Keratinocyte (primary cell): ENCODE data around the gene SNAP29. TPM values are rescaled to one million over a fixed set of nuclear protein-coding genes. Genes with fewer than 3 reads are reported as not detected.

Source experiments
- DNase-seq: peaks from one replicate; pipeline ENCODE4 v3.0.0-alpha.2; 2011; ENCODE audit warnings: low read depth, missing footprints, low spot score
- FAIRE-seq: peaks from 2 replicates; lab custom pipeline; 2011; peaks lifted over from hg19 to GRCh38; lab: Jason Lieb, UNC
- H2AFZ ChIP-seq: 2 replicates; pipeline ENCODE4 v1.6.0; 2012; ENCODE audit warnings: low read length, control low read depth, inconsistent platforms; ENCODE audit not compliant: control insufficient read depth
- H3K27ac ChIP-seq: 2 replicates; pipeline ENCODE4 v1.5.1; 2011; ENCODE audit warnings: low read length; ENCODE audit not compliant: control insufficient read depth, insufficient read depth
- H3K27me3 ChIP-seq: 3 replicates; pipeline ENCODE4 v1.6.0; 2011; ENCODE audit warnings: low read length; ENCODE audit not compliant: control insufficient read depth, insufficient read depth; ENCODE audit errors: extremely low read depth
- H3K36me3 ChIP-seq, 2 experiments: 2 replicates in 1 of 2; 3 replicates in 1 of 2; pipeline ENCODE4 v1.5.1; 2011; ENCODE audit warnings: low read length in 2 of 2, mild to moderate bottlenecking in 1 of 2; ENCODE audit not compliant: control insufficient read depth in 2 of 2, insufficient read depth in 2 of 2; ENCODE audit errors: extremely low read depth in 1 of 2
- H3K4me1 ChIP-seq: 3 replicates; pipeline ENCODE4 v1.5.1; 2011; ENCODE audit warnings: low read length; ENCODE audit not compliant: control insufficient read depth, insufficient read depth; ENCODE audit errors: extremely low read depth
- H3K4me2 ChIP-seq: 3 replicates; pipeline ENCODE4 v1.6.0; 2011; ENCODE audit warnings: low read depth, low read length; ENCODE audit not compliant: control insufficient read depth, insufficient read depth; ENCODE audit errors: extremely low read depth
- H3K4me3 ChIP-seq, 3 experiments: fragments of 200-600 bp in 1 of 3; sonication (generic) in 1 of 3; 2 replicates in 2 of 3; 3 replicates in 1 of 3; pipeline ENCODE4 v1.5.1; 2011 to 2016; ENCODE audit warnings: low read length in 3 of 3, mild to moderate bottlenecking in 3 of 3, control low read depth in 2 of 3, inconsistent platforms in 1 of 3, low read depth in 1 of 3, mixed read lengths in 1 of 3, mixed run types in 1 of 3, moderate library complexity in 1 of 3; ENCODE audit not compliant: control insufficient read depth in 2 of 3, insufficient read depth in 2 of 3; ENCODE audit errors: extremely low read depth in 1 of 3
- H3K79me2 ChIP-seq: 2 replicates; pipeline ENCODE4 v1.6.0; 2012; ENCODE audit warnings: low read length; ENCODE audit not compliant: control insufficient read depth, insufficient read depth
- H3K9ac ChIP-seq: 3 replicates; pipeline ENCODE4 v1.6.0; 2011; ENCODE audit warnings: low read length; ENCODE audit not compliant: control insufficient read depth, insufficient read depth; ENCODE audit errors: extremely low read depth
- H3K9me1 ChIP-seq: 3 replicates; pipeline ENCODE4 v1.6.0; 2011; ENCODE audit warnings: low read length; ENCODE audit not compliant: control insufficient read depth, insufficient read depth; ENCODE audit errors: extremely low read depth
- H3K9me3 ChIP-seq: 2 replicates; pipeline ENCODE4 v1.5.1; 2012; ENCODE audit warnings: low read depth, low read length; ENCODE audit not compliant: control insufficient read depth
- H4K20me1 ChIP-seq: 3 replicates; pipeline ENCODE4 v1.6.0; 2011; ENCODE audit warnings: low read length; ENCODE audit not compliant: control insufficient read depth, insufficient read depth; ENCODE audit errors: extremely low read depth
- CTCF ChIP-seq, 3 experiments: IDR thresholded peaks in 1 of 3; conservative IDR thresholded peaks in 1 of 3; optimal IDR thresholded peaks in 1 of 3; 2 replicates in 2 of 3; 3 replicates in 1 of 3; pipeline versions ENCODE3 to v1.5.1; 2011; ENCODE audit warnings: low read length in 3 of 3, mild to moderate bottlenecking in 3 of 3, moderate library complexity in 2 of 3, control low read depth in 1 of 3, inconsistent platforms in 1 of 3; ENCODE audit not compliant: insufficient read depth in 2 of 3; ENCODE audit errors: extremely low read depth in 1 of 3
- EZH2 ChIP-seq: IDR thresholded peaks from one replicate; pipeline ENCODE4 v1.6.1; 2012; ENCODE audit warnings: inconsistent platforms, mild to moderate bottlenecking, low read length, moderate library complexity
- dilution Hi-C: fragments of 300-500 bp; cut with MboI; formaldehyde crosslinking; loops from one replicate; pipeline ENCODE4 v1.7.0; 2020; ENCODE audit warnings: low sequenced_read_pairs; ENCODE audit not compliant: extremely low pct_ligation_motif_present
- polyA plus RNA-seq, 5 experiments: library from polyadenylated mRNA; depleted of rRNA in 3 of 5; stranded (reverse) in 3 of 5; stranded (forward) in 1 of 5; unstranded in 1 of 5; fragments of >200 nt; gene quantifications; 1 replicate in 1 of 5; 2 replicates in 3 of 5; 3 replicates in 1 of 5; pipeline versions ENCODE4 v1.2.1 to v1.2.3, GENCODE V29; 2011 to 2012; ENCODE audit warnings: missing spikeins in 2 of 5, low read depth in 1 of 5, low replicate concordance in 1 of 5

SNAP29 gene
- polyA plus RNA-seq, 1 donor (not counting 4 experiments of a cell fraction or from before 2014, with no cell fraction given), result 36.5 TPM

GRCh38 chr22:20877715-20878114 lies 18.9 kb downstream of the SNAP29 start:
- Histone ChIP-seq H3K27ac (no peak overlapping the region), H3K79me2 (no peaks in the 10 kb centered on the region), H3K9me3 (no peaks in the 10 kb centered on the region), H3K4me3 (no peak overlapping the region), H3K9ac (no peak overlapping the region), H2AFZ (no peak overlapping the region), H3K4me1 (no peaks in the 10 kb centered on the region), H4K20me1 (no peaks in the 10 kb centered on the region), H3K36me3 (peaks cover 13 to 14% of the 10 kb centered on the region in 2 experiments), H3K27me3 (no peaks in the 10 kb centered on the region), H3K9me1 (no peaks in the 10 kb centered on the region), H3K4me2 (no peak overlapping the region)
- dilution Hi-C loops, result no loop called here
- no peak for TF ChIP-seq EZH2
- TF ChIP-seq CTCF (optimal IDR thresholded peaks at IDR 0.05 in 1 of 3, IDR thresholded peaks at IDR 0.05 in 1 of 3, conservative IDR thresholded peaks at IDR 0.05 in 1 of 3; ENCODE audit: extremely low read depth in 1 of 3, insufficient read depth in 2 of 3, low read length in 3 of 3), result no peak
- FAIRE-seq, result no peak
- no peak for DNase-seq

- no peak overlapping the region for H3K4me2 ChIP-seq
Measured at GRCh38 chr22:20881231-20881630, 22.4 kb downstream of the SNAP29 start.

More at GRCh38 chr22:20881231-20881630, 22.4 kb downstream of the SNAP29 start:
- DNase-seq, result no peak
- no peak for TF ChIP-seq EZH2
- no peak for TF ChIP-seq CTCF (optimal IDR thresholded peaks at IDR 0.05 in 1 of 3, IDR thresholded peaks at IDR 0.05 in 1 of 3, conservative IDR thresholded peaks at IDR 0.05 in 1 of 3; ENCODE audit: extremely low read depth in 1 of 3, insufficient read depth in 2 of 3, low read length in 3 of 3)
- Histone ChIP-seq H2AFZ (no peak overlapping the region), H3K36me3 (peaks cover 16 to 17% of the 10 kb centered on the region in 2 experiments), H3K27ac (no peak overlapping the region), H3K9me1 (no peaks in the 10 kb centered on the region), H3K4me3 (no peak overlapping the region), H3K4me1 (peaks cover 3% of the 10 kb centered on the region), H3K27me3 (no peaks in the 10 kb centered on the region), H3K9me3 (no peaks in the 10 kb centered on the region), H3K9ac (no peak overlapping the region), H3K79me2 (no peaks in the 10 kb centered on the region), H4K20me1 (peaks cover 3% of the 10 kb centered on the region)
- FAIRE-seq, result no peak
- dilution Hi-C loops, result no loop called here
